Neural progenitor cell (in vitro differentiated cells): Measurements from ENCODE around the gene RYR3.

Experiments
- CTCF ChIP-seq: fragments of 200-600 bp; sonication (generic); IDR thresholded peaks from 2 replicates; pipeline ENCODE4 v1.5.1; 2017; ENCODE audit warnings: antibody characterized with exemption, mild to moderate bottlenecking
- EZH2 ChIP-seq: fragments of 200-600 bp; sonication (generic); IDR thresholded peaks from 2 replicates; pipeline ENCODE4 v1.6.1; 2017; ENCODE audit warnings: antibody characterized with exemption, mild to moderate bottlenecking, moderate library complexity

GRCh38 chr15:33438396-33438795 lies 127.6 kb downstream of the RYR3 start:
- TF ChIP-seq CTCF (no peak), EZH2 (no peak)
